ENCODE measurements around the gene OLFM2.
"Not testable (repeated sequence)": the region's sequence is repeated elsewhere in the genome, so short reads cannot be mapped to it uniquely, and the experiment has no call there.

The OLFM2 gene

GRCh38 chr19:9854282-9854846, 82.0 kb downstream of the OLFM2 start:
- H3K9me3 Mint-ChIP-seq, result no peaks in the 10 kb centered on the region
- peaks cover 12% of the 10 kb centered on the region for H3K4me1 Mint-ChIP-seq (ENCODE audit: low read depth)
- intact Hi-C loops (cut with micrococcal nuclease), result no loop called here
- no peak overlapping the region for H3K27ac Mint-ChIP-seq
- H3K4me3 Mint-ChIP-seq, result no peak overlapping the region
- peaks cover under 1% of the 10 kb centered on the region for H3K27me3 Mint-ChIP-seq
- H3K36me3 Mint-ChIP-seq (ENCODE audit: low read depth), result peaks cover 45% of the 10 kb centered on the region

- H3K4me3 Mint-ChIP-seq, result no peak overlapping the region
- peaks cover 85% of the 10 kb centered on the region for H3K36me3 Mint-ChIP-seq (ENCODE audit: low read depth)
- H3K27me3 Mint-ChIP-seq, result no peaks in the 10 kb centered on the region
- no peak overlapping the region for H3K27ac Mint-ChIP-seq
- H3K9me3 Mint-ChIP-seq, result no peaks in the 10 kb centered on the region
- intact Hi-C loops (cut with micrococcal nuclease), result no loop called here
- peaks cover 10% of the 10 kb centered on the region for H3K4me1 Mint-ChIP-seq (ENCODE audit: low read depth)
These were observed 85.9 kb downstream of the OLFM2 start for GRCh38 chr19:9850235-9850959.

- Mint-ChIP-seq H3K4me1 (ENCODE audit: low read depth) (peaks cover 10% of the 10 kb centered on the region), H3K9me3 (no peaks in the 10 kb centered on the region), H3K27ac (no peak overlapping the region), H3K27me3 (no peaks in the 10 kb centered on the region), H3K4me3 (no peak overlapping the region), H3K36me3 (ENCODE audit: low read depth) (peaks cover 91% of the 10 kb centered on the region)
- intact Hi-C loops (cut with micrococcal nuclease), result no loop called here
These were observed 86.5 kb downstream of the OLFM2 start for GRCh38 chr19:9849791-9850190.

DNA sequence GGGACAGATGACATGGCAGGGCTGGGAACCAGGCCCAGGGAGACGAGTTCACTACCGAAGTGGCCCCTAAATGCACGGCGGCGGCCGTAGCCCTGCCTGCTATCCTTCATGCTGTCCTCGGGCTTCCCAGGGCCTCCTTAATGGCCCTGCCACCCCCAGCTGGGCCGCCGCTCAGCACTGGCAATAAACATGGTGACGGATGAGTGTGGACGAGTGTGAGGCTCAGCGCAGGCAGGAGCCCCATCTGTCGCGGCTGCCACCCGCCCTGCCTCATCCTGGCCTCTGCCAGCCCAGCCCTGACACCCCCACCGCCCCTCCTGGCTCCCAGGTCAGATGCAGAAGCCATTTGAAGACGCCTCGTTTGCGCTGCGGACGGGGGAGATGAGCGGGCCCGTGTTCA, 87.6 kb downstream of the OLFM2 start:
- Mint-ChIP-seq H3K9me3 (peaks cover 6% of the 10 kb centered on the region), H3K36me3 (ENCODE audit: low read depth) (peaks cover 93% of the 10 kb centered on the region), H3K4me1 (ENCODE audit: low read depth) (peaks cover 10% of the 10 kb centered on the region), H3K27ac (no peak overlapping the region), H3K27me3 (no peaks in the 10 kb centered on the region), H3K4me3 (no peak overlapping the region)
- intact Hi-C loops (cut with micrococcal nuclease), result no loop called here

DNA sequence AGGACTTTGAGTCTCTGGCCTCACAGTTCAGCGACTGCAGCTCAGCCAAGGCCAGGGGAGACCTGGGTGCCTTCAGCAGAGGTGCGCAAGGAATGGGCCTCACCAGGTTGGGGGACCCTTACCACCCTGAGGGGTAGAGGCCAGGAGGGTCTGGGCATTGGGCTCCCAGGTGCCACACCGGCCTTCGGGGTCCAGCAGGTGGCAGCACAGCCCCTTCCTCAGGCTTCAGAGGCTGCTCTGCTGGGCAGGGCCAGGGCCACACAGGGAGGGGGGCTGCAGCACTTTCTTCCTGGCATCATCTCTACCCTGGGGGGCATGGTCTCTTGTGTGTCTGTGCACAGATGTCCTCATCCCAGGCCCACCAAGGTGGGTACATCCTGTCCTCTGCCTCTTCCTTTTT, 88.3 kb downstream of the OLFM2 start:
- Mint-ChIP-seq H3K27me3 (no peaks in the 10 kb centered on the region), H3K9me3 (peaks cover 13% of the 10 kb centered on the region), H3K4me1 (ENCODE audit: low read depth) (peaks cover 10% of the 10 kb centered on the region), H3K27ac (no peak overlapping the region), H3K4me3 (no peak overlapping the region), H3K36me3 (ENCODE audit: low read depth) (peaks cover 97% of the 10 kb centered on the region)
- intact Hi-C loops (cut with micrococcal nuclease), result no loop called here

DNA sequence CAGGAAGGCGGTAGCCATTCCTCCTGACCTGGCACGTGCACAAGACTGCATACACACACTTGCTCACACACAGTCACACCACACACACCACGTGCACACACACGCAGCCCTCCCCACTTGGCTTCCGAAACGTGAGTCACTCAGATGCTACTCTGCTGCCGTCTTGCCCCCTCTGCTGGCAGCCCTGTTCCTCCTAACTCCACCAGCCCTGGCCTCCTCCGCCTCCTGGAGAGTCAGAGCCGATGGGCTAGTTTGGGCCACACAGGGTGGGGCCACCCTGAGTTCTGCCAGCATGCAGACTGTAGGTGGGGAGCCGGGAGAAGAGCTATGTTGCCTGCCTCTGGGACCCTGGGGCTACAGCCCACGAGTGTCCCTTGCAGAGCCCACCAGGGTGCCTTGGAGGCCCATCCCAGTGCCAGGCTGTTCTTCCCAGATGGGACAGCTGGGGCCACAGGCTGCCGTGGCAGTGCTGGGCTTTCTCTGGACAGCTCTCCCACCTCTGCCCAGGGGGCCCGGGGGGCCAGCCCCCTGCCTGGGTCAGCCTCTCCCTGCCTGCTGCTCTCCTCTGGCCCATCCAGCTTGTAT, 89.1 kb downstream of the OLFM2 start:
- Mint-ChIP-seq H3K4me3 (no peak overlapping the region), H3K36me3 (ENCODE audit: low read depth) (peaks cover 98% of the 10 kb centered on the region), H3K27ac (no peak overlapping the region), H3K27me3 (no peaks in the 10 kb centered on the region), H3K9me3 (peaks cover 22% of the 10 kb centered on the region), H3K4me1 (ENCODE audit: low read depth) (peaks cover 10% of the 10 kb centered on the region)
- intact Hi-C loops (cut with micrococcal nuclease), result no loop called here

- Mint-ChIP-seq H3K36me3 (ENCODE audit: low read depth) (peaks cover 100% of the 10 kb centered on the region), H3K9me3 (peaks cover 33% of the 10 kb centered on the region), H3K4me1 (ENCODE audit: low read depth) (peaks cover 20% of the 10 kb centered on the region)
- H3K27me3 Mint-ChIP-seq; intact Hi-C loops (cut with micrococcal nuclease); H3K27ac Mint-ChIP-seq; H3K4me3 Mint-ChIP-seq: not testable (repeated sequence)
These were observed 92.6 kb downstream of the OLFM2 start for GRCh38 chr19:9843626-9844273.

DNA sequence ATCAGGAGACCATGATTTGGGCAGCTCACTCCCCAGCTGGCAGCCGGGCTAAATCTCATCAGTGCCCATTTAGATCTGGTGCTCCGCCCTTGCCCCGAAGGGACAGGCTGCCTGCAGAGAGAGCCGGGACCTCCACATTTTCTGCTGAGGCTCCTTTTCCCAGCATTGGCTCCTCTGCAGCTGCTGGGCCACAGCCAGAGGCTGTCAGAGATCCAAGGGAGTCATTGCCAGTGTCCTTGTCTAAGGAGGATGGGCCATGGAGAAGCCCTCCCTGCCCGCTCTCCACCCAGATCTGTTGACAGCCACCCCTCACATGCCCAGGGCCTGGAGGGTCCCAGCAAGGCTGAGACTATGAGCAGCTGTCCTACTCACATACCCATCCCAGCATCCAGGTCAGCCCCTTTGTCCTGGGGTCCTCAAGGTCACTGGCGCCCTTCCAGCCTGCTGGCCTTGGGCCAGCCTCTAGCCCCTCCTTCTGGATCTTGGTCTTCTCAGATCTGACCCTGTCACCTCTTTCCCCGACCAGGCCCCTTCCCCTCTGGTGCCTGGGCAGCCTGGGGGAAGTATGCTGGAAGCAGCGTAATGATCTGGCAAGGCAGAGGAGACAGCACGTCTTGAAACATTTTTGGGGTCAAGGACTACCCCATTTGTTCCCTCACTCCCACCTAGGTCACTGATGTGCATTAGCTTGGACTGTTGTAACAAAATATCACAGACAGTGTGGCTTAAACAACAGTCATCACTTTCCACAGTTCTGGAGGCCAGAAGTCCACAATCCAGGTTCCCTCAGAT, 93.3 kb downstream of the OLFM2 start:
- H3K4me1 Mint-ChIP-seq (ENCODE audit: low read depth), result peaks cover 27% of the 10 kb centered on the region
- no peak overlapping the region for H3K4me3 Mint-ChIP-seq
- intact Hi-C loops (cut with micrococcal nuclease), result no loop called here
- no peaks in the 10 kb centered on the region for H3K27me3 Mint-ChIP-seq
- H3K36me3 Mint-ChIP-seq (ENCODE audit: low read depth), result peaks cover 100% of the 10 kb centered on the region
- peaks cover 33% of the 10 kb centered on the region for H3K9me3 Mint-ChIP-seq
- no peak overlapping the region for H3K27ac Mint-ChIP-seq

GRCh38 chr19:9839415-9839814, 96.9 kb downstream of the OLFM2 start:
- peaks cover 33% of the 10 kb centered on the region for H3K9me3 Mint-ChIP-seq
- H3K4me3 Mint-ChIP-seq, result no peak overlapping the region
- peaks cover 32% of the 10 kb centered on the region for H3K4me1 Mint-ChIP-seq (ENCODE audit: low read depth)
- H3K27ac Mint-ChIP-seq, result no peak overlapping the region
- peaks cover 67% of the 10 kb centered on the region for H3K36me3 Mint-ChIP-seq (ENCODE audit: low read depth)
- intact Hi-C loops (cut with micrococcal nuclease), result no loop called here
- no peaks in the 10 kb centered on the region for H3K27me3 Mint-ChIP-seq

DNA sequence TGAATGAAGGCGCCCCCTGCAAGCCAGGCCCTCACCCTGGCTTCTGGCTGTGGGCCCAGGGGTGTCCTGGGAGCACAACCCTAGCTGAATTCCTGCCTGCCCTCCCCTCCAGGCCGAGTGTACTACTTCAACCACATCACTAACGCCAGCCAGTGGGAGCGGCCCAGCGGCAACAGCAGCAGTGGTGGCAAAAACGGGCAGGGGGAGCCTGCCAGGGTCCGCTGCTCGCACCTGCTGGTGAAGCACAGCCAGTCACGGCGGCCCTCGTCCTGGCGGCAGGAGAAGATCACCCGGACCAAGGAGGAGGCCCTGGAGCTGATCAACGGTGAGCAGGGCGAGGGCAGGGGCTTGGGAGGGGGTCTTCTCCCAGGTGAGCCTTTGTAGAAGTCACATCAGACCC, 98.0 kb downstream of the OLFM2 start:
- H3K4me1 Mint-ChIP-seq (ENCODE audit: low read depth), result peaks cover 32% of the 10 kb centered on the region
- intact Hi-C loops (cut with micrococcal nuclease), result no loop called here
- no peaks in the 10 kb centered on the region for H3K27me3 Mint-ChIP-seq
- H3K9me3 Mint-ChIP-seq, result peaks cover 23% of the 10 kb centered on the region
- H3K4me3 Mint-ChIP-seq, result no peak overlapping the region
- H3K27ac Mint-ChIP-seq, result no peak overlapping the region
- H3K36me3 Mint-ChIP-seq (ENCODE audit: low read depth), result peaks cover 56% of the 10 kb centered on the region

- H3K36me3 Mint-ChIP-seq (ENCODE audit: low read depth), result peaks cover 34% of the 10 kb centered on the region
- H3K27me3 Mint-ChIP-seq, result no peaks in the 10 kb centered on the region
- no peaks in the 10 kb centered on the region for H3K9me3 Mint-ChIP-seq
- peak overlapping the region; percentile 76 for H3K27ac Mint-ChIP-seq
- peaks cover 23% of the 10 kb centered on the region for H3K4me1 Mint-ChIP-seq (ENCODE audit: low read depth)
- intact Hi-C loops (cut with micrococcal nuclease), result no loop called here
- peak overlapping the region; percentile 80 for H3K4me3 Mint-ChIP-seq
These were observed 100.3 kb downstream of the OLFM2 start for GRCh38 chr19:9836021-9836420.

DNA sequence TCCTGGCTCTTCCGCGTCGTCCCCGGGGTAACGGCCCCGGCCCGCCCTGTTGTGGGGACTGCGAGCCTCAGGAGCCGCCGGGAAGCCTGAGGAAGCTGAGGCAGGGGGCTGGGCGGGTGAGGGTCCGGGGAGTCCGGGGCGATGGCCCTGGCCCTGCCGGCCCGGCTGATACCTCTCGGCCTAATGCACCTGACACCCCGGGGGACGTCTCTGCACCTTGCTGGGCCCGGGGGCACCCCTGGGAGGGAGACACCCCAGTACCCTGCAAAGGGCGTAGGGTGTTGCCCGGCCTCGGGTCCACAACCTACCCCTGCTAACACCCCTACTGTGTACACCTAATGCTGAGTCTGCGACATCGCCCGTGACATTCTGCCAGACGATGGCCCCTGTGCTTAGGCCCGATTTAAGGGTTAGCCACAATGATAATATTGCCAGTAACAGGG, 100.8 kb downstream of the OLFM2 start:
- peaks cover 34% of the 10 kb centered on the region for H3K36me3 Mint-ChIP-seq (ENCODE audit: low read depth)
- no peaks in the 10 kb centered on the region for H3K27me3 Mint-ChIP-seq
- H3K4me1 Mint-ChIP-seq (ENCODE audit: low read depth), result peaks cover 23% of the 10 kb centered on the region
- no peaks in the 10 kb centered on the region for H3K9me3 Mint-ChIP-seq
- peak overlapping the region; percentile 80 for H3K4me3 Mint-ChIP-seq
- H3K27ac Mint-ChIP-seq, result peak overlapping the region; percentile 76
- intact Hi-C loops (cut with micrococcal nuclease), result no loop called here

- Mint-ChIP-seq H3K36me3 (ENCODE audit: low read depth) (peaks cover 34% of the 10 kb centered on the region), H3K4me1 (ENCODE audit: low read depth) (peaks cover 23% of the 10 kb centered on the region), H3K9me3 (no peaks in the 10 kb centered on the region), H3K27me3 (no peaks in the 10 kb centered on the region), H3K27ac (peak within 1 kb of the TSS; percentile 76), H3K4me3 (peak within 1 kb of the TSS; percentile 87)
- intact Hi-C loops (cut with micrococcal nuclease), result no loop called here
These were observed 101.4 kb downstream of the OLFM2 start, which contains the start of gene PIN1 for GRCh38 chr19:9834726-9835506. Gene PIN1, plus strand, starts transcription at chr19:9835318. Its CDS starts 27 bp downstream, at chr19:9835345.

Data from dendritic cell treated with granulocyte-macrophage colony-stimulating factor and Interleukin-4, amounts not matched to agents 40 ng/mL and 50 ng/mL, for 4 days (primary cell).